ENCODE results near the gene P2RY6. TPM values are rescaled to one million over a fixed set of nuclear protein-coding genes. Genes with fewer than 3 reads are reported as not detected.
"Not testable (repeated sequence)": the region's sequence is repeated elsewhere in the genome, so short reads cannot be mapped to it uniquely, and the experiment has no call there.

Gene P2RY6
- total RNA-seq, 5 donors from 2014 or later (not counting 1 experiment from before 2014, with no cell fraction given) = 1.4 TPM; not detected in 4

GRCh38 chr11:73270855-73271477 lies 1.2 kb upstream of the P2RY6 start:
- WGBS (ENCODE audit: insufficient coverage) = 76% methylated on average over 12 of the region's 18 CpGs
- Histone ChIP-seq H3K4me3 (ENCODE audit: control insufficient read depth in 1 of 2, extremely low read depth in 1 of 2, low read length in 1 of 2) (no peak overlapping the region), H3K4me1 (ENCODE audit: control insufficient read depth in 1 of 2, extremely low read depth in 1 of 2, insufficient read depth in 2 of 2, low read length in 2 of 2) (no peaks in the 10 kb centered on the region), H3K36me3 (ENCODE audit: control insufficient read depth in 2 of 2, extremely low read depth in 1 of 2, insufficient read depth in 1 of 2, low read length in 1 of 2) (no peaks in the 10 kb centered on the region), H3K27ac (ENCODE audit: low read length) (no peak overlapping the region), H3K9me3 (no peaks in the 10 kb centered on the region), H3K27me3 (replicated peaks in 1 of 2; ENCODE audit: control insufficient read depth in 2 of 2, extremely low read depth in 1 of 2, insufficient read depth in 2 of 2, low read length in 1 of 2) (peaks cover 0 to 42% of the 10 kb centered on the region in 2 experiments)
- no peaks in the 10 kb centered on the region for H3K9me3 Mint-ChIP-seq
- peaks cover 8 to 21% of the 10 kb centered on the region in 2 donors for H3K27me3 Mint-ChIP-seq
- no peak for ATAC-seq (replicated peaks in 1 of 4)
- no peak overlapping the region for H3K4me3 Mint-ChIP-seq
- DNase-seq = peak in 1 of 35 experiments; percentile 13
- no peaks in the 10 kb centered on the region for H3K4me1 Mint-ChIP-seq
- ChIA-PET POLR2A (no interaction called here), CTCF (interaction anchor here in 1 of 2 donors (0.6 kb wide), 1 partner anchor 64 kb away, joined by 5 read pairs; no protein-coding TSS in a partner anchor)
- no peaks in the 10 kb centered on the region for H3K36me3 Mint-ChIP-seq
- H3K27ac Mint-ChIP-seq = no peak overlapping the region

- POLR2A ChIA-PET; H3K4me3 Mint-ChIP-seq; H3K36me3 Mint-ChIP-seq; H3K9me3 Mint-ChIP-seq; H3K27ac Mint-ChIP-seq; DNase-seq; CTCF ChIA-PET; ATAC-seq (replicated peaks in 1 of 4); H3K4me1 Mint-ChIP-seq; H3K4me1 ChIP-seq (ENCODE audit: control insufficient read depth in 1 of 2, extremely low read depth in 1 of 2, insufficient read depth in 2 of 2, low read length in 2 of 2); H3K36me3 ChIP-seq (ENCODE audit: control insufficient read depth in 2 of 2, extremely low read depth in 1 of 2, insufficient read depth in 1 of 2, low read length in 1 of 2); H3K9me3 ChIP-seq; H3K4me3 ChIP-seq (ENCODE audit: control insufficient read depth in 1 of 2, extremely low read depth in 1 of 2, low read length in 1 of 2); H3K27ac ChIP-seq (ENCODE audit: low read length): not testable (repeated sequence)
- peaks cover 0 to 37% of the 10 kb centered on the region in 2 experiments for H3K27me3 ChIP-seq (replicated peaks in 1 of 2; ENCODE audit: control insufficient read depth in 2 of 2, extremely low read depth in 1 of 2, insufficient read depth in 2 of 2, low read length in 1 of 2)
- WGBS (ENCODE audit: insufficient coverage) = 67% methylated on average over 3 of the region's 10 CpGs
- peaks cover 6 to 18% of the 10 kb centered on the region in 2 donors for H3K27me3 Mint-ChIP-seq
Measured at GRCh38 chr11:73271478-73271865, 666 bp upstream of the P2RY6 start.

- Histone ChIP-seq H3K4me1 (ENCODE audit: control insufficient read depth in 1 of 2, extremely low read depth in 1 of 2, insufficient read depth in 2 of 2, low read length in 2 of 2) (no peaks in the 10 kb centered on the region), H3K9me3 (no peaks in the 10 kb centered on the region), H3K27me3 (replicated peaks in 1 of 2; ENCODE audit: control insufficient read depth in 2 of 2, extremely low read depth in 1 of 2, insufficient read depth in 2 of 2, low read length in 1 of 2) (peaks cover 0 to 27% of the 10 kb centered on the region in 2 experiments), H3K4me3 (ENCODE audit: control insufficient read depth in 1 of 2, extremely low read depth in 1 of 2, low read length in 1 of 2) (no peak overlapping the region), H3K36me3 (ENCODE audit: control insufficient read depth in 2 of 2, extremely low read depth in 1 of 2, insufficient read depth in 1 of 2, low read length in 1 of 2) (no peaks in the 10 kb centered on the region), H3K27ac (ENCODE audit: low read length) (no peak overlapping the region)
- ATAC-seq (replicated peaks in 1 of 4) (no peak), DNase-seq (no peak)
- Mint-ChIP-seq H3K27me3 (peaks cover 0 to 18% of the 10 kb centered on the region in 2 donors), H3K4me3 (no peak overlapping the region), H3K36me3 (no peaks in the 10 kb centered on the region), H3K9me3 (no peaks in the 10 kb centered on the region), H3K27ac (no peak overlapping the region), H3K4me1 (no peaks in the 10 kb centered on the region)
- POLR2A ChIA-PET = interaction anchor here in 1 of 2 donors (0.7 kb wide), 1 partner anchor 353 kb away, joined by 3 read pairs; no protein-coding TSS in a partner anchor
- CTCF ChIA-PET = interaction anchor here in 1 of 2 donors (0.6 kb wide), 2 partner anchors 56 to 1871 kb away, joined by 4 to 13 read pairs; no protein-coding TSS in a partner anchor
- 80% methylated on average over 1 of the region's 7 CpGs for WGBS (ENCODE audit: insufficient coverage)
Measured at GRCh38 chr11:73272680-73273038, 521 bp downstream of the P2RY6 start.

- ATAC-seq (replicated peaks in 1 of 4) = no peak
- H3K36me3 ChIP-seq (ENCODE audit: control insufficient read depth in 2 of 2, extremely low read depth in 1 of 2, insufficient read depth in 1 of 2, low read length in 1 of 2) = no peaks in the 10 kb centered on the region
- no peaks in the 10 kb centered on the region for H3K4me1 Mint-ChIP-seq
- no peak overlapping the region for H3K27ac Mint-ChIP-seq
- H3K4me3 Mint-ChIP-seq = no peak overlapping the region
- H3K9me3 ChIP-seq = no peaks in the 10 kb centered on the region
- POLR2A ChIA-PET = no interaction called here
- peaks cover under 1 to 18% of the 10 kb centered on the region in 2 donors for H3K27me3 Mint-ChIP-seq
- no peak overlapping the region for H3K4me3 ChIP-seq (ENCODE audit: control insufficient read depth in 1 of 2, extremely low read depth in 1 of 2, low read length in 1 of 2)
- 89% methylated on average over 3 of the region's 8 CpGs for WGBS (ENCODE audit: insufficient coverage)
- peaks cover 0 to 23% of the 10 kb centered on the region in 2 experiments for H3K27me3 ChIP-seq (replicated peaks in 1 of 2; ENCODE audit: control insufficient read depth in 2 of 2, extremely low read depth in 1 of 2, insufficient read depth in 2 of 2, low read length in 1 of 2)
- H3K9me3 Mint-ChIP-seq = no peaks in the 10 kb centered on the region
- no peaks in the 10 kb centered on the region for H3K4me1 ChIP-seq (ENCODE audit: control insufficient read depth in 1 of 2, extremely low read depth in 1 of 2, insufficient read depth in 2 of 2, low read length in 2 of 2)
- no peak for DNase-seq
- no peak overlapping the region for H3K27ac ChIP-seq (ENCODE audit: low read length)
- no peaks in the 10 kb centered on the region for H3K36me3 Mint-ChIP-seq
- CTCF ChIA-PET = no interaction called here
Measured at GRCh38 chr11:73273222-73273895, 1.2 kb downstream of the P2RY6 start.

GRCh38 chr11:73274191-73274590 lies 2.1 kb downstream of the P2RY6 start:
- H3K9me3 ChIP-seq; ATAC-seq (replicated peaks in 1 of 4); POLR2A ChIA-PET; H3K4me1 Mint-ChIP-seq; H3K9me3 Mint-ChIP-seq; H3K4me3 ChIP-seq (ENCODE audit: control insufficient read depth in 1 of 2, extremely low read depth in 1 of 2, low read length in 1 of 2); H3K27ac Mint-ChIP-seq; H3K4me3 Mint-ChIP-seq; H3K4me1 ChIP-seq (ENCODE audit: control insufficient read depth in 1 of 2, extremely low read depth in 1 of 2, insufficient read depth in 2 of 2, low read length in 2 of 2); H3K27ac ChIP-seq (ENCODE audit: low read length); DNase-seq; H3K36me3 Mint-ChIP-seq; H3K36me3 ChIP-seq (ENCODE audit: control insufficient read depth in 2 of 2, extremely low read depth in 1 of 2, insufficient read depth in 1 of 2, low read length in 1 of 2): not testable (repeated sequence)
- H3K27me3 ChIP-seq (replicated peaks in 1 of 2; ENCODE audit: control insufficient read depth in 2 of 2, extremely low read depth in 1 of 2, insufficient read depth in 2 of 2, low read length in 1 of 2) = peaks cover 0 to 17% of the 10 kb centered on the region in 2 experiments
- WGBS (ENCODE audit: insufficient coverage) = 100% methylated on average over 1 of the region's 4 CpGs
- CTCF ChIA-PET = interaction anchor here (0.5 to 0.7 kb wide), 2 partner anchors 29 to 592 kb away, joined by 3 read pairs; no protein-coding TSS in a partner anchor
- H3K27me3 Mint-ChIP-seq = peaks cover 3 to 18% of the 10 kb centered on the region in 2 donors

GRCh38 chr11:73274722-73275380 lies 2.7 kb downstream of the P2RY6 start:
- CTCF ChIA-PET = interaction anchor here (0.5 to 0.7 kb wide), 2 partner anchors 30 to 592 kb away, joined by 3 read pairs; no protein-coding TSS in a partner anchor

More at GRCh38 chr11:73274722-73275380, 2.7 kb downstream of the P2RY6 start:
- no peaks in the 10 kb centered on the region for H3K9me3 ChIP-seq
- H3K4me3 Mint-ChIP-seq = no peak overlapping the region
- no peak overlapping the region for H3K27ac ChIP-seq (ENCODE audit: low read length)
- no peak overlapping the region for H3K4me3 ChIP-seq (ENCODE audit: control insufficient read depth in 1 of 2, extremely low read depth in 1 of 2, low read length in 1 of 2)
- H3K27me3 ChIP-seq (replicated peaks in 1 of 2; ENCODE audit: control insufficient read depth in 2 of 2, extremely low read depth in 1 of 2, insufficient read depth in 2 of 2, low read length in 1 of 2) = peaks cover 0 to 14% of the 10 kb centered on the region in 2 experiments
- H3K27me3 Mint-ChIP-seq = peaks cover 3 to 18% of the 10 kb centered on the region in 2 donors
- no peaks in the 10 kb centered on the region for H3K9me3 Mint-ChIP-seq
- H3K4me1 ChIP-seq (ENCODE audit: control insufficient read depth in 1 of 2, extremely low read depth in 1 of 2, insufficient read depth in 2 of 2, low read length in 2 of 2) = no peaks in the 10 kb centered on the region
- no peaks in the 10 kb centered on the region for H3K36me3 Mint-ChIP-seq
- WGBS (ENCODE audit: insufficient coverage) = 54% methylated on average over 8 of the region's 11 CpGs
- POLR2A ChIA-PET = no interaction called here
- ATAC-seq (replicated peaks in 1 of 4) = no peak
- DNase-seq = no peak
- H3K4me1 Mint-ChIP-seq = no peaks in the 10 kb centered on the region
- no peak overlapping the region for H3K27ac Mint-ChIP-seq
- H3K36me3 ChIP-seq (ENCODE audit: control insufficient read depth in 2 of 2, extremely low read depth in 1 of 2, insufficient read depth in 1 of 2, low read length in 1 of 2) = no peaks in the 10 kb centered on the region

All from T-cell (primary cell).